Mucosa of descending colon (tissue), 3 donors: ENCODE measurements around the gene PAX3. TPM values are rescaled to one million over a fixed set of nuclear protein-coding genes. Genes with fewer than 3 reads are reported as not detected.

Experiments
- ATAC-seq: fragments of 200-7000 bp; cut with Tn5 transposase; one replicate; pipeline ENCODE4 v1.9.1; 2020; ENCODE audit warnings: mild to moderate bottlenecking, moderate library complexity
- DNase-seq, 3 donors: peaks; one replicate each; pipeline ENCODE4 v3.0.0-alpha.2; 2020
- H3K36me3 ChIP-seq: fragments of 200-600 bp; one replicate; pipeline ENCODE4 v1.8.0; 2021; ENCODE audit warnings: low read depth, mild to moderate bottlenecking
- H3K4me1 ChIP-seq: fragments of 200-600 bp; one replicate; pipeline ENCODE4 v1.8.0; 2021; ENCODE audit warnings: low read depth, mild to moderate bottlenecking
- H3K4me3 ChIP-seq: fragments of 200-600 bp; one replicate; pipeline ENCODE4 v1.8.0; 2021; ENCODE audit warnings: mild to moderate bottlenecking
- H3K9me3 ChIP-seq: fragments of 200-600 bp; one replicate; pipeline ENCODE4 v1.8.0; 2021; ENCODE audit warnings: mild to moderate bottlenecking
- CTCF ChIP-seq: fragments of 200-600 bp; IDR thresholded peaks from one replicate; pipeline ENCODE4 v1.8.0; 2022; ENCODE audit warnings: antibody characterized with exemption, mild to moderate bottlenecking
- intact Hi-C, 2 donors: fragments of 100-400 bp; cut with DNase I in 1 of 2; cut with micrococcal nuclease in 1 of 2; formaldehyde crosslinking; loops; one replicate each; pipeline versions ENCODE4 v1.11.0 to v1.11.1; 2022; cut with DNase I, micrococcal nuclease
- total RNA-seq, 3 donors: library from RNA; stranded (reverse); fragmentation: NEBNext Ultra II Directional in 2 of 3; extraction: Animal tissue kit (Norgen Biotek cat#: 25700) in 2 of 3; gene quantifications; one replicate each; pipeline versions ENCODE4 v1.2.1 to v1.2.4, GENCODE V29; 2021 to 2023
- donor health status: DM: no; HTN: no; CAD: no; lungs with moderate emphysema.
- donor health status: DM: no; HTN: no; CAD: no.
- donor health status: DM: no; HTN: yes; CAD: no.

The PAX3 gene
- total RNA-seq, 3 donors from 2014 or later, result not detected

- Histone ChIP-seq H3K4me3 (no peak overlapping the region), H3K36me3 (no peaks in the 10 kb centered on the region), H3K4me1 (no peaks in the 10 kb centered on the region), H3K9me3 (no peaks in the 10 kb centered on the region)
- no peak for TF ChIP-seq CTCF
- intact Hi-C loops, result no loop called here
- ATAC-seq (no peak), DNase-seq (no peak)
Observed at GRCh38 chr2:222176890-222177289, 121.9 kb downstream of the PAX3 start.

GRCh38 chr2:222174450-222174849 lies 124.3 kb downstream of the PAX3 start:
- intact Hi-C loops, result no loop called here
- no peak for TF ChIP-seq CTCF

GRCh38 chr2:222169346-222169745 lies 129.5 kb downstream of the PAX3 start:
- no peak for TF ChIP-seq CTCF
- no peak for DNase-seq
- ATAC-seq, result no peak
- Histone ChIP-seq H3K4me1 (no peaks in the 10 kb centered on the region), H3K9me3 (no peaks in the 10 kb centered on the region), H3K4me3 (no peak overlapping the region), H3K36me3 (no peaks in the 10 kb centered on the region)
- intact Hi-C loops, result no loop called here

More at GRCh38 chr2:222174450-222174849, 124.3 kb downstream of the PAX3 start:
- no peaks in the 10 kb centered on the region for H3K9me3 ChIP-seq
- DNase-seq (no peak), ATAC-seq (no peak)
- no peaks in the 10 kb centered on the region for H3K36me3 ChIP-seq
- no peak overlapping the region for H3K4me3 ChIP-seq
- no peaks in the 10 kb centered on the region for H3K4me1 ChIP-seq

GRCh38 chr2:222167762-222168161 lies 131.0 kb downstream of the PAX3 start:
- ATAC-seq, result no peak
- TF ChIP-seq CTCF, result no peak
- no peak overlapping the region for H3K4me3 ChIP-seq
- no peaks in the 10 kb centered on the region for H3K36me3 ChIP-seq
- no peak for DNase-seq
- H3K4me1 ChIP-seq, result no peaks in the 10 kb centered on the region
- no peaks in the 10 kb centered on the region for H3K9me3 ChIP-seq
- intact Hi-C loops, result no loop called here

GRCh38 chr2:222160944-222161343 lies 137.9 kb downstream of the PAX3 start:
- H3K4me1 ChIP-seq, result no peaks in the 10 kb centered on the region
- H3K36me3 ChIP-seq, result no peaks in the 10 kb centered on the region
- ATAC-seq, result no peak
- no peak for TF ChIP-seq CTCF
- intact Hi-C loops, result no loop called here
- no peak for DNase-seq
- H3K4me3 ChIP-seq, result no peak overlapping the region
- H3K9me3 ChIP-seq, result no peaks in the 10 kb centered on the region

GRCh38 chr2:222160125-222160524 lies 138.7 kb downstream of the PAX3 start:
- intact Hi-C loops, result no loop called here
- no peak overlapping the region for H3K4me3 ChIP-seq
- H3K36me3 ChIP-seq, result no peaks in the 10 kb centered on the region
- ATAC-seq, result no peak
- H3K4me1 ChIP-seq, result no peaks in the 10 kb centered on the region
- no peaks in the 10 kb centered on the region for H3K9me3 ChIP-seq
- DNase-seq, result no peak
- no peak for TF ChIP-seq CTCF
